IPS-20b (cell line): ENCODE results near the gene TMUB1.

ENCODE experiments used
- H3K27ac ChIP-seq: one replicate; pipeline ENCODE4 v1.5.1; 2013; ENCODE audit warnings: low read length
- H3K27me3 ChIP-seq: 2 replicates; pipeline ENCODE4 v1.6.1; 2013; ENCODE audit warnings: mild to moderate bottlenecking, low read length, inconsistent platforms; ENCODE audit not compliant: insufficient read depth
- H3K36me3 ChIP-seq: 2 replicates; pipeline ENCODE4 v1.6.1; 2013; ENCODE audit warnings: low read depth, mild to moderate bottlenecking, inconsistent platforms, low read length, moderate library complexity; ENCODE audit not compliant: insufficient read depth
- H3K4me1 ChIP-seq: 2 replicates; pipeline ENCODE4 v1.6.1; 2013; ENCODE audit warnings: mild to moderate bottlenecking, control low read depth, inconsistent platforms, low read length, moderate library complexity; ENCODE audit not compliant: insufficient read depth
- H3K4me3 ChIP-seq: 2 replicates; pipeline ENCODE4 v1.5.1; 2013; ENCODE audit warnings: mild to moderate bottlenecking, low read length, inconsistent platforms
- H3K9ac ChIP-seq: 2 replicates; pipeline ENCODE4 v1.6.1; 2013; ENCODE audit warnings: low read depth, mild to moderate bottlenecking, inconsistent platforms, low read length, moderate library complexity
- H3K9me3 ChIP-seq: 2 replicates; pipeline ENCODE4 v1.6.1; 2013; ENCODE audit warnings: mild to moderate bottlenecking, low read depth, low read length, inconsistent platforms; ENCODE audit not compliant: insufficient read depth

TMUB1 gene

GRCh38 chr7:151119055-151119415, 35.7 kb upstream of the TMUB1 start:
- H3K4me3 ChIP-seq: no peak overlapping the region
- no peaks in the 10 kb centered on the region for H3K9me3 ChIP-seq
- H3K36me3 ChIP-seq: peaks cover 30% of the 10 kb centered on the region; the same call in 1 of the 2 replicates
- H3K9ac ChIP-seq: no peak overlapping the region
- peaks cover 15% of the 10 kb centered on the region for H3K27me3 ChIP-seq
- peaks cover 3% of the 10 kb centered on the region; the same call in 1 of the 2 replicates for H3K4me1 ChIP-seq
- H3K27ac ChIP-seq: no peak overlapping the region

- Histone ChIP-seq H3K27me3 (peaks cover 22% of the 10 kb centered on the region), H3K9me3 (no peaks in the 10 kb centered on the region), H3K36me3 (peaks cover 30% of the 10 kb centered on the region; the same call in 1 of the 2 replicates), H3K27ac (no peak overlapping the region), H3K9ac (no peak overlapping the region), H3K4me1 (peaks cover 9% of the 10 kb centered on the region; the same call in 1 of the 2 replicates), H3K4me3 (no peak overlapping the region)
These were observed 35.1 kb upstream of the TMUB1 start for GRCh38 chr7:151118108-151119054.

GRCh38 chr7:151117565-151117964, 34.3 kb upstream of the TMUB1 start:
- no peak overlapping the region for H3K27ac ChIP-seq
- H3K27me3 ChIP-seq: peaks cover 23% of the 10 kb centered on the region
- H3K4me3 ChIP-seq: no peak overlapping the region
- no peaks in the 10 kb centered on the region for H3K9me3 ChIP-seq
- peaks cover 13% of the 10 kb centered on the region; the same call in 1 of the 2 replicates for H3K4me1 ChIP-seq
- peaks cover 30% of the 10 kb centered on the region; the same call in 1 of the 2 replicates for H3K36me3 ChIP-seq
- H3K9ac ChIP-seq: no peak overlapping the region

- Histone ChIP-seq H3K4me1 (peaks cover 13% of the 10 kb centered on the region; the same call in 1 of the 2 replicates), H3K4me3 (no peak overlapping the region), H3K27me3 (peaks cover 26% of the 10 kb centered on the region), H3K27ac (no peak overlapping the region), H3K9ac (no peak overlapping the region), H3K36me3 (peaks cover 30% of the 10 kb centered on the region; the same call in 1 of the 2 replicates), H3K9me3 (no peaks in the 10 kb centered on the region)
These were observed 33.5 kb upstream of the TMUB1 start for GRCh38 chr7:151116603-151117440.

GRCh38 chr7:151115836-151116418, 32.6 kb upstream of the TMUB1 start:
- peak overlapping the region; percentile 43; the same call in 1 of the 2 replicates for H3K4me3 ChIP-seq
- H3K36me3 ChIP-seq: peaks cover 30% of the 10 kb centered on the region; the same call in 1 of the 2 replicates

GRCh38 chr7:151115121-151115835, 32.0 kb upstream of the TMUB1 start:
- peaks cover 23% of the 10 kb centered on the region; the same call in 1 of the 2 replicates for H3K36me3 ChIP-seq
- peak overlapping the region; percentile 43; the same call in 1 of the 2 replicates for H3K4me3 ChIP-seq
- no peak overlapping the region for H3K9ac ChIP-seq
- peaks cover 28% of the 10 kb centered on the region for H3K27me3 ChIP-seq
- peaks cover 13% of the 10 kb centered on the region; the same call in 1 of the 2 replicates for H3K4me1 ChIP-seq
- no peaks in the 10 kb centered on the region for H3K9me3 ChIP-seq
- H3K27ac ChIP-seq: no peak overlapping the region

More at GRCh38 chr7:151115836-151116418, 32.6 kb upstream of the TMUB1 start:
- H3K27ac ChIP-seq: no peak overlapping the region
- peaks cover 28% of the 10 kb centered on the region for H3K27me3 ChIP-seq
- H3K9me3 ChIP-seq: no peaks in the 10 kb centered on the region
- H3K4me1 ChIP-seq: peaks cover 13% of the 10 kb centered on the region; the same call in 1 of the 2 replicates
- no peak overlapping the region for H3K9ac ChIP-seq

GRCh38 chr7:151114151-151115090, 31.1 kb upstream of the TMUB1 start:
- Histone ChIP-seq H3K4me1 (peaks cover 13% of the 10 kb centered on the region; the same call in 1 of the 2 replicates), H3K27ac (no peak overlapping the region), H3K4me3 (peak overlapping the region; percentile 23; the same call in 1 of the 2 replicates), H3K9me3 (no peaks in the 10 kb centered on the region), H3K27me3 (peaks cover 28% of the 10 kb centered on the region), H3K36me3 (peaks cover 15% of the 10 kb centered on the region; the same call in 1 of the 2 replicates), H3K9ac (no peak overlapping the region)

- no peaks in the 10 kb centered on the region for H3K9me3 ChIP-seq
- H3K36me3 ChIP-seq: peaks cover 6% of the 10 kb centered on the region; the same call in 1 of the 2 replicates
- H3K9ac ChIP-seq: no peak overlapping the region; the same call in 1 of the 2 replicates
- peaks cover 28% of the 10 kb centered on the region for H3K27me3 ChIP-seq
- peaks cover 13% of the 10 kb centered on the region; the same call in 1 of the 2 replicates for H3K4me1 ChIP-seq
- no peak overlapping the region for H3K27ac ChIP-seq
- H3K4me3 ChIP-seq: peak overlapping the region; percentile 23; the same call in 1 of the 2 replicates
These were observed 30.3 kb upstream of the TMUB1 start for GRCh38 chr7:151113344-151114150.

- peaks cover 23% of the 10 kb centered on the region for H3K27me3 ChIP-seq
- H3K9ac ChIP-seq: no peak overlapping the region; the same call in 1 of the 2 replicates
- H3K4me3 ChIP-seq: no peak overlapping the region
- peaks cover 13% of the 10 kb centered on the region; the same call in 1 of the 2 replicates for H3K4me1 ChIP-seq
- no peak overlapping the region for H3K27ac ChIP-seq
- no peaks in the 10 kb centered on the region for H3K36me3 ChIP-seq
- H3K9me3 ChIP-seq: no peaks in the 10 kb centered on the region
These were observed 27.8 kb upstream of the TMUB1 start for GRCh38 chr7:151110941-151111645.
